IPS DF 4.7 (cell line): ENCODE results near the gene FSIP1.

Experiments used
- DNase-seq: peaks from one replicate; pipeline ENCODE4 v3.0.0-alpha.2; 2013; ENCODE audit warnings: low spot score; ENCODE audit errors: extremely low read depth

The FSIP1 gene

GRCh38 chr15:39687965-39688364, 94.7 kb downstream of the FSIP1 start:
- DNase-seq: no peak

- DNase-seq: peak; percentile 64
Observed at GRCh38 chr15:39685999-39686613, 96.5 kb downstream of the FSIP1 start.

- DNase-seq: no peak
Observed at GRCh38 chr15:39685367-39685766, 97.3 kb downstream of the FSIP1 start.

- no peak for DNase-seq
Observed at GRCh38 chr15:39684233-39684632, 98.4 kb downstream of the FSIP1 start.

- no peak for DNase-seq
Observed at GRCh38 chr15:39682366-39682765, 100.3 kb downstream of the FSIP1 start.

- DNase-seq: no peak
Observed at GRCh38 chr15:39680868-39681267, 101.8 kb downstream of the FSIP1 start.

GRCh38 chr15:39672666-39673065, 110.0 kb downstream of the FSIP1 start:
- no peak for DNase-seq

- no peak for DNase-seq
Observed at GRCh38 chr15:39672184-39672583, 110.5 kb downstream of the FSIP1 start.

- no peak for DNase-seq
Observed at GRCh38 chr15:39670687-39671086, 112.0 kb downstream of the FSIP1 start.

GRCh38 chr15:39669661-39670060, 113.0 kb downstream of the FSIP1 start:
- DNase-seq: no peak

GRCh38 chr15:39669241-39669640, 113.4 kb downstream of the FSIP1 start:
- DNase-seq: no peak

GRCh38 chr15:39668457-39668856, 114.2 kb downstream of the FSIP1 start:
- no peak for DNase-seq

- no peak for DNase-seq
Observed at GRCh38 chr15:39667382-39668127, 115.1 kb downstream of the FSIP1 start.

GRCh38 chr15:39666677-39667076, 116.0 kb downstream of the FSIP1 start:
- no peak for DNase-seq

- no peak for DNase-seq
Observed at GRCh38 chr15:39665629-39666250, 116.9 kb downstream of the FSIP1 start.

GRCh38 chr15:39663704-39664250, 118.9 kb downstream of the FSIP1 start:
- no peak for DNase-seq

- DNase-seq: no peak
Observed at GRCh38 chr15:39661776-39662175, 120.9 kb downstream of the FSIP1 start.

- DNase-seq: no peak
Observed at GRCh38 chr15:39658740-39659139, 123.9 kb downstream of the FSIP1 start.

GRCh38 chr15:39657668-39658067, 125.0 kb downstream of the FSIP1 start:
- DNase-seq: no peak

GRCh38 chr15:39657181-39657580, 125.5 kb downstream of the FSIP1 start:
- no peak for DNase-seq

GRCh38 chr15:39654304-39654703, 128.3 kb downstream of the FSIP1 start:
- DNase-seq: no peak

- no peak for DNase-seq
Observed at GRCh38 chr15:39651881-39652280, 130.8 kb downstream of the FSIP1 start.
